GM19025 (cell line): ENCODE data around the gene NHP2.

Source experiments
- ATAC-seq: cut with Tn5 transposase; IDR thresholded peaks from one replicate; pipeline ENCODE4 v1.9.1; 2021; ENCODE audit warnings: mild to moderate bottlenecking, low read depth, moderate library complexity; ENCODE audit not compliant: unreplicated experiment

Gene NHP2

GRCh38 chr5:178116143-178116885 is 37.4 kb downstream of the NHP2 start:
- ATAC-seq = no peak

- ATAC-seq = no peak
Measured at GRCh38 chr5:178115814-178116142, 37.9 kb downstream of the NHP2 start.

DNA sequence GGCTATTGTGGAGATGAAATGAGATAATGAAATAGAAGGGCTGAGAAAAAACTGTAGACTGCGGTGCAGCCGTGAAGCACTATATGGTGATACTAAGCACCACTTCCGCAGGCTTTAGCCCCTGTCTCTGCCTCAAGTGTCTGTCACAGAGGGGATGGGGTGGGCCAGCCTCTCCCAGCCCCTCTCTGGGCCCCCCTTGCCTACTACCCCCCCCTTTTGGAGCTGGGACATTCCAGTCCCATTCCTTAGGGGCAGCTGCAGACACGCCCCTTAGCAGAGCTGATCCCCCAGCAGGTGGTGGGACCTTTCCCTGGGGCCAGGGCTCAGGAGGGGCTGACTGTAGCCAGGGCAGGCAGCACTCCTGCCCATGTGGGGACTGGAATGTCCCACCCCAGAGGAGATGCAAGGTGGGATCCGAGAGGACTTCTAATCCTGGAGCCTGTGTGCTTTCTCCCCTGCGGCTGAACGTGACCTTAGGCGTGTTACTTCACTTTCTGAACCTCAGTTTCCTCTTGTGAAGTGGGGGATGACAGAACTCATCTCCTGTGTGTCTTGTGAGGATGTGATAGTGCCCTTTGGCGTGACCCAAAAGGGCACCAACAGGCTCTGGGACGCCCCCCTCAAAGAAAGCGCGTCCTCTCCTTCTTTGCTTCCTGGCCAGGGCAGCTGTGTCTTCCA is 38.4 kb downstream of the NHP2 start:
- ATAC-seq = no peak

DNA sequence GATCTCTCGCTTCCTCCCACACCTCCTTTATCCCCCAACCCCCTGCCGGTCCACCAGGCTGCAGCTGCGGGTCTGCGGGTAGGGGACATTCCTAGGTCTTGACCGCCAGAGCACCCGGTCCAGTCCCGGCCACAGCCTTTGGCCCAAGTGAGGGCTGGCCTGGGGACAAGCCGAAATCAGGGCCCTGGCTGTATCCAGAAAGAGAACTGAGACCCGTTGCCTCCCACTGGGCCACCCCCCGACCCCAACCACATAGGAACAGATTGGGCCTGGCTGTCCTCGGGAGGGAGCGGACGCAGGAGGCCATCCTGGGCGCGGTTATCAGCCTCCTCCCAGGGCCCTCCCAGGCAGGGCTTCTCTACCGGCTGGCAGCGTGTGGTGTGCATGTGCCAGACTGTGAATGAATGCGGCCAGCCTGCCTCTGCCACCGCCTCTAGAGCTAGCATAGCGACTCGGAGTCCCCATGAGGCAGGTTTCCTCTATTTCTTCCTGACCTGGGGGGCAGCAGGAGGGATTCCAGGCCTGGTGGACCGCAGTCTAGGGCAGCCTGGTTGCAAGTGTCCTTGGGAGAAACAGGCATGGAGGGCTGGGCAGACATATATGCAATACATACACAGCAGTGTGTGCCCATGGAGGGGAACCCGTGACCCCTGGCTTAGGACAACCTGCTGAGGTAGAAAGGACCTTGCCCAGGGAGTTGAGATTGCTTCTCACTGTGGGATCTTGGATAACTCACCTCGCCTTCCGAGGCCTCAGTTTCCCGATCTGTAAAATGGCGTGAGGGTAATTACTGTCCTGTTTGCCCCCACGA is 39.2 kb downstream of the NHP2 start:
- ATAC-seq = no peak

DNA sequence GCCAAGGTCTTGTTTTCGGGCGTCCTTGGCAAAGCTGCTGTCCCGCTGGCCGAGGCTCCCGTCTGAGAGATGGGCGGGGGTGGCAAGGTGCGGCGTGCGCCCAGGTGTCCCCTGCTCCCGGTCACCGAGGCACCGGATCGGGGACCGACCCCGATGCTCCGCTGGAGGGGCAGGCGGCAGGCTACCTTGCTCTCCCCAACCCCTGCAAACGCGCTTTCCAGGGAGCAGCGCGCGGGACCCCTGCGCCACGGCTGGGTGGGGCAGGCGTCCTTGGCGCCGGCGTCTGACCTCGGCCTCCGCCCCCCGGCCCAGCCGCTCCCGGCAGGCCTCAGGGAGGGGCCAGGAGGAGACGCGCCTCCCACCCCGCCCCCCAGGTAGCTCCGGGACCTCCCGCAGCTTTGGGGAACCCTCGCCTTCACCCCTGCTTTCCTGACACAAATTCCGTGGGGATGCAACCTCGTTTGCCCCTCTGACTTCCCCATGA is 39.8 kb downstream of the NHP2 start:
- no peak for ATAC-seq

DNA sequence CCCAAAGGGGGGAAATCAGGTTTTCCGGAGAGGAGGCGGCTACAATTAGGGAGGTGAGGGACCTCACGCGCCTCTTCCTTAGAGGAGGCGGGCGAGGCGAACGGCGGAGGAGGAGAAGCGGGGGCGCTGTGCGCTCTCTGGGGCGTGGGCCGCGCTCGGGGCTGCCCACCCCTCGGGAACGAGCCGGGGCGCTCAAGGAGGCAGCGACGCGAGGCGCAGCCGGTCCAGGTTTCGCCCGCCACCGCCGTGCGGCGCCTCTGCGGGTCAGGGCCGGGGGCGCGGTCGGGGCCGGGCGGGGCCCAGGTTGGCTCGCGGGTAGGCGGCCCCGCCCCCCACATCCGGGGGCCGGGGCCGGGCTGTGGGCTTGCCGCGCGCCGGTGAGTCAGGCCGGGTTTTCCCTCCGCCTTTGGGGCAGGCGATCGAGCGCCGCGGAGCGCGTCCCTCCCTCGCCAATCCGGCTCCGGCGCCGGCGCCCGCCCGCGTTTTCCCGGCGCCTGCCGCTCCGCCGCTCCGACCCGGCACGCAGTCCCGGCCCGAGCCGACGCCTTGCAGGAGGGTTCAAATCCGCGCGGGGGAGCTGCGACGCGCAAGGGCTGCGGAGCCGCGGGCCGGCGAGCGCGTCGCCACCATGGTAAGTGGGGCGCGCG is 40.4 kb downstream of the NHP2 start, which contains the start of gene N4BP3:
Gene N4BP3 (plus strand): TSS at position 392 of the 647 bp plus-strand sequence. CDS start 6,052 bp downstream, outside the sequence.
- peak; percentile 57 for ATAC-seq

DNA sequence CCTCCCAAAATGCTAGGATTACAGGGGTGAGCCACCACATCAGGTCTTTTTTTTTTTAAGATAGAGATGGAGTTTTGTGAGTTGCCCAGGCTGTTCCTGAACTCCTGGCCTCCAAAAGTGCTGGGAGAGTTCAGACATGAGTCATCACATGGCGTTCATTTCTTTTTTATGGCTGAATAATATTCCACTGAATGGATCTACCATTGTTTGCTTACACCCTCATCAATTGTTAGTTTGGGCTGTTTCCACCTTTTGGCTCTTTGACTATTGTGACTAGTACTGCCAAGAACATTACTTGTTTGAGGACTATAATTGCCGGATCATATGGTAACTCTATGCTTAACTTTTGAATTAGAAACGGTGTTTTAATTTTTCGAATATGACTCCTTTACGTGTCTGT is 41.1 kb downstream of the NHP2 start:
- no peak for ATAC-seq

GRCh38 chr5:178111925-178112324 is 41.8 kb downstream of the NHP2 start:
- no peak for ATAC-seq

DNA sequence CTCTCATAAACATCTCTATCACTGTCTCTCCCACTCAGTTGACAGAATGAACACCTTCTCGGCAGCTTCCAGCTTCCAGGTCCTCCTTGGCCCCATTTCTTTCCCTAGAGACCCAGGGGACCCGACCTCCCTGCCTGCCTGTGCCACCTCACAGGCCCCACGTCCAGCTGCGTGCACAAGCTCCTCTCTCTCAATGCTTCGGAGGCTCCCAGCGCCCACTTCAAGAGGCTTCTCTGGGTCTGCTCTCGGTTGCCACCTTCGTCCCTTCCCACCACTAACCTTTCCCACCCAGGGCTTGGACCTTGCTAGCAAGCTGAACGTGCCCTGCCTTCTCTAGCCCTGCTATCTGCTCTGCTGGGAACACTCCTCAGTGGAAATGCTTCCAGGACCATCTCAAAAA is 43.2 kb downstream of the NHP2 start:
- ATAC-seq = no peak

DNA sequence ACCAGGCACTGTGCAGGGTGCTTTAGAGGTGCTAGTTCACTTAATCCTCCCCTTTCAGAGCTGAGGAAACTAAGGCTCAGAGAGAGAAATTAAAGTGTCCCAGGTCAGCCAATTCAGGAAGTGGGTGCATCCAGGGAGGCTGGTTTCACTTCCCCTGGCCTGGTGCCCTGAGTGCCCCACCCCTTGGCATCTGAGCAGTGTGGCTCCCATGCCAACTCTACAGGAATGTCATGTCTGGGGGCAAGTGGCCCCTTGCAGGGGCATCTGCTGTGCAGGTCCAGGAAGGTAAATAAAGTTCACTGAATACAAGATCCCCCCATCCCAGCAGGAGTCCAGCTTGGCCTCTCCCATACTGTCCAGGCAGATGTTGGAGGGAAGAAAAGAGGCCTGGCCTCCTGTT is 44.7 kb downstream of the NHP2 start:
- ATAC-seq = no peak

DNA sequence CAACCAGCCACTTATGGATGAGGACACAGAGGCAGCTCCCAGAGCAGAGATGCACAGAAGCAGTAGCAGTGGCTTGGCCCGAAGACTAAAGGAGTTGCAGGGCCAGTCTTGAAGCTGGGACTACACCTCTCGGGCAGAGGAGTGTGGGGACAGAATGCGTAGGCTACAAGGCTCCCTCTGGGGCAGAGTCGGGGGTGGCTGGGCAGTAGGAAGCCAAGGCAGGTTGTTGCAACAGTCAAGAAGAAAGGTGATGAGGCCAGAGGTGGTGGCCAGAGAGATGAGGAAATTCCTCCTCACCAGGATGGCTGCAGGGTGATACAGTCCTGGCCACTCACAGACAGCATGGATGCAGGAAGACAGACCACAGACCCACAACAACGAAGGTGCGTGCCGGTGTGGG is 45.2 kb downstream of the NHP2 start:
- no peak for ATAC-seq

DNA sequence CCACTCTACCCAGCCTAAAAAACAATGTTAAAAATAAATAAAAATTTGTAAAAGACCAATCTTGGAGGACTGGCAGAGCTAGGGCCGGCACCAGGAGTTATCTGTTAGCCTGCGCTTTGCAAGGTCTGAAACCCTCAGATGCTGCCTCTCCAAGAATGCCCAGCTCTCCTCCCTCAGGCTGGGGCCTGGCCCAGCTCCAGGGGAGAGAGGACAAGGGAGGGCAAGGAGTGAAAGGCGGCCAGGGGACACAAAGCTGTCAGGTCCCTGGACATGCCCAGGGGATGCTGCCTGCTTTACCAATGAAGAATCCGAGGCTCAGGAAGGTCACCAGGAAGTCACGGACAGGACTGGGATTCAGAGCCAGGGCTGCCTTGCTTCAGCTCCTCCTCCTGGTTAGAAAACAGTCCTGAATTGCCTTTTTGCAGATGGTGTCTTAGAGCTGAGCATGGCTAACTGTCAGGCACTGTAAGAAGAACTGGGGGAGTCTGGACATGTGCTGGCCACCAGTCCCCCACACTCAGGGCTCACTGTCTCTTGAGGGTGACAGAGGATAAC is 45.9 kb downstream of the NHP2 start:
- no peak for ATAC-seq

DNA sequence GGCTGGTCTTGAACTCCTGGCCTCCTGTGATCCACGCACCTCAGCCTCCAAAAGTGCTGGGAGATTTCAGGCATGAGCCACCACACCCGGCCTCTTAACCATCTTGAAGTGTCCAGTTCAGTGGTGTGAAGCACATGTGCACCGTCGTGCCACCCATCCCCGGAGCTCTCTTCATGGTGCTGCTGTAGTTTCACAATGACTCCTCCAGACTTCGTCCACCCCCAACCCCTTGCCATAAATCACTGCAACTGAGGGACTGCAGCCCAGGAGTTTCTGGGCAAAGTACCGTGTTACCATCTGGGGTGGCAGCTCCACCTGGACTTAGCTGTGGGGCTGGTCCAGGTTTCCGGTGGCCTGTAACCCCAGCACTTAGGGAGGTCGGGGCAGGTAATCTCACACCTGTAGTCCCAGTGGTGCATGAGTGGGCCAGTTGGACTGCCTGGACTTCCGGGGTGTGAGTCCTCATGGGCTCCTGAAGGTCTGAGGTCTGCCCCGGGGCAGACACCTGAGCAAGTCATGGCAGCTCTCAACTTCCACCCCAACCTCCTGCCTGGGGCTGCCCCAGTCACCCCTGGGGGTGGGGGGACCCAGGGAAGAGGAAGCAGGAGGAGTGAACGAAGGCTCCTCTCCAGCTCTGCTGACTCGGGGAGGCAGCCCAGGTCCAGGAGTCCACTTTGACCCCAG is 47.0 kb downstream of the NHP2 start:
- ATAC-seq = no peak

- no peak for ATAC-seq
Measured at GRCh38 chr5:178106086-178106485, 47.6 kb downstream of the NHP2 start.

GRCh38 chr5:178104492-178104891 is 49.2 kb downstream of the NHP2 start:
- ATAC-seq = no peak

GRCh38 chr5:178103612-178104011 is 50.1 kb downstream of the NHP2 start:
- ATAC-seq = no peak
